Effector CD8-positive, alpha-beta T cell (primary cell): ENCODE data around the gene C6orf118.

ENCODE experiments used
- DNase-seq: peaks from one replicate; lab custom pipeline; 2025; lab: John Stamatoyannopoulos, UW

Gene C6orf118

DNA sequence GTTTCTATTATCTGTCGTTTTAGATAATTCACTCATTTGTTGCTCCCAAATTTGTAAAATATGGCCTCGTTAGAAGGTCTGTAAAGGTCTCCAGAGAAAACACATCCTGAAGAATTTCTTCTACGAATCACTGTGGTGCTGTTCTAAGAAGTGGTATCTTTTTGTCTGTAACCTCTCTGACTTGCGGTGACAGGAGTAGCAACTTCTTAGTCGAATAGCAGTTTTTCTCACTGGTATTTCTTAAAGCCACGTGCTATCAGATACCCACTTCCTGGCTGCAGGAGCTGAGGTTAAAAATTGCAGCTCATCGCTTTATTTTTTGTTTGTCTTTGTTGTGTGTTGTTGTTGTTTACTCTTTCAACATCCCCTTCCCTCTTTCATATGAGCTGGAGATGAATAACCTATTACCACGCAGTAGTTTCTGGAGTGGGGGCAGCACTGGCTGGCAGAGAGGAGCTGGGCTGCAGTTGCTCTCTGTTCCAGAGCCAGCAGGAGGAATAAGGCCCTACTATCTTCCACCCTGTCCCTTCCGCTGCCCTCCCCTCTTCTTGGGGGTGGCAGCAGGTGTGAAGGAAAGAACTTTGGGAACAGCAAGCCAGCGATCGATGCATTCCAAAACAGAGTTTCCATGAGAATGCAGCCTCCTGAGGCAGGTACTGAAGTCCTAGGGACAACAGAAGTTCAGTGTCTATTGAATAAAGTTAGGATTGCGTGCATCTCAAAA, 64.7 kb downstream of the C6orf118 start:
- DNase-seq, result no peak

- no peak for DNase-seq
Measured at GRCh38 chr6:165243801-165244200, 65.6 kb downstream of the C6orf118 start.

- DNase-seq, result no peak
Measured at GRCh38 chr6:165236326-165236725, 73.1 kb downstream of the C6orf118 start.

DNA sequence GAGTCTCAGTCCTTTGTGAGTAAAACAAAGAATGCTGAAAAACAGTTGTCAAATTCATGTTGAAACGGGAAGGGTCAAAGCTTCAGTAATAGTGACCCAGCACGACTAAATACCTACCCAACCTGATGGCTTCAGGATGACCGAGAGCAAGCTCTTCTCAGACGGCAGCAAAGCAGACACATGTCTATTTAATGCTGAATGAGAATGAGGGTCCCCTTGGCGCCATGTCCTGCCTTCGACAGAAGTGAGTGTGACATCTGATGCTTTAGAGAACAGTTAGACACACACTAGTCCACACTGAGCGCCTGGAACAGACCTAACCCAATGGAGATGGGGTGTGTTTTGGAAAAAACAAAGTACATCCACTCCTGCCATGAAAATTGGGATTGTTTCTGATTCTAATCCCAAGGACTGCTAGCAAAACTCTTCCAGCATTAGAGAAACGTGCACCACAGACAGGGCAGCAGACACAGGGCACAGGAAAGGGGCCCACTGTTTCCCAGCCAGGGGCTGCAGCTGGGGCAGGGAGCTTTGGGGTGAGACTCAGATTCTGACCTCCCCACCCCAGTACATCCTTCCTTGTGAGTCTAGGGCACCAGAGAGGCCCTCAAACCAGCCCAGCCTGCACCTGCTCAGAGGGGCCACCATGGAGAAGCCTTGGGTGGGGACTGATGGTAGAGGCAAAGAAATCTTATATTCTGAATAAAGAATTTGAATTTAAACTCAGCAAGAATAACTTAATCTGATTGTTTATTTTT, 76.5 kb downstream of the C6orf118 start:
- DNase-seq, result no peak

DNA sequence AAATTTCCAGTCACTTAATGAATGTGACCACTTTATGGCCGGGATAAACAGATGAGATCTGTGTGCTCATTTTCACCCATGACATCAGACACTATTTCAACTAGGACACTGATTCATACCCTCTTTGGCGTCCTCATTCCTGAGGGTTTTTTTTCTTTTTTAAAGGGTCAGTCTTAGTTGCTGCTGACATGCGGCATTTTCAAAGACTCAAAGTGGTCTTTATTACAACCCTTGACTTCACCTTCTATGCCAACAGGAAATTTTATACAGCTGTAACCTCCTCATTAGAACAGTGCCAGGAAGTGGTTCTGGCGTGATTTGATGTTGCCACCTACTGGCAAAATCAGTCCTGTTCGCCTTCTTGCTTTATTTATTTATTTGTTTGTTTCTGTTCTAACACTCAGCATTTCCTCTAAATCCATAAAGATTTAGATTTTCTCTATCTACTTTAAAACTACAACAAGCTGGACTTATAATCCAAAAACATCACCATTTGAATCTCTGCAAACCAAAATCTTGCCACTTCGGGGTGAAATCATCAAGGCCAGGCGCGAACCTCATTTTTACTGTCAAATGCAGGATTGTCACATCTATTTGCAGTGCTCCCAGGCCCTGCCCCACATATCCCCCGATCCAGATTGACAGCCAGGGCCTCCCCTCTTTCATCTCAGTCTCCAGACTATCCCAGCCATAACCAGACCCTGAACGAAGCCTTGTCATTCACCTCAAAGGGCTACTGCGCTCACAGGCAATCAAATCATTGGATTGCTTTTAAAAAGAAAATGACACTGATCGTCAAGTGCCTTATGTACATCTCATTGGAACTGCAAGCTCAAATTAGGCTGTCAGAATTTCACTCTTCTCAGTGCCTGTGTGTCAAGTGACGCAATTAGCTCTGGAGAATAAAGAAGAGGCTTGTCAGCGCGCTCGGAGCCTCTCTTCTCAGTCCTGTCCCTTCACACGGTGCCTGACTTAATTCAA, 77.5 kb downstream of the C6orf118 start:
- no peak for DNase-seq

GRCh38 chr6:165231177-165231576, 78.2 kb downstream of the C6orf118 start:
- no peak for DNase-seq
